Stimulated activated CD4-positive, alpha-beta T cell treated with anti-CD3 and anti-CD28 coated beads, Interleukin-15, amount 100 ng/mL, for 48 hours (primary cell): ENCODE measurements around the gene SERPINE2.

Source experiments
- DNase-seq, 2 donors: peaks; one replicate each; pipeline ENCODE4 v3.0.0-alpha.2; 2020; ENCODE audit warnings: low read depth in 2 of 2

Gene SERPINE2

GRCh38 chr2:224039080-224039769, at the start of gene SERPINE2:
Gene SERPINE2 (minus strand): TSS chr2:224039286. CDS start chr2:224001900, 37,386 bp downstream.
- DNase-seq, result peak in 1 of 2 donors; percentile 37

- no peak for DNase-seq
Measured at GRCh38 chr2:224086226-224086914, 47.3 kb upstream of the SERPINE2 start.

- no peak for DNase-seq
Measured at GRCh38 chr2:224085811-224086210, 46.7 kb upstream of the SERPINE2 start.

- no peak for DNase-seq
Measured at GRCh38 chr2:224085246-224085645, 46.2 kb upstream of the SERPINE2 start.

GRCh38 chr2:224084266-224084892, 45.3 kb upstream of the SERPINE2 start:
- no peak for DNase-seq

- no peak for DNase-seq
Measured at GRCh38 chr2:224083638-224084037, 44.6 kb upstream of the SERPINE2 start.

GRCh38 chr2:224078656-224079055, 39.6 kb upstream of the SERPINE2 start:
- DNase-seq, result no peak

- DNase-seq, result no peak
Measured at GRCh38 chr2:224077773-224078507, 38.9 kb upstream of the SERPINE2 start.

- no peak for DNase-seq
Measured at GRCh38 chr2:224075588-224075987, 36.5 kb upstream of the SERPINE2 start.

GRCh38 chr2:224073676-224074075, 34.6 kb upstream of the SERPINE2 start:
- no peak for DNase-seq

GRCh38 chr2:224072541-224073188, 33.6 kb upstream of the SERPINE2 start:
- DNase-seq, result no peak

GRCh38 chr2:224069172-224069571, 30.1 kb upstream of the SERPINE2 start:
- DNase-seq, result no peak

- DNase-seq, result no peak
Measured at GRCh38 chr2:224063298-224063648, 24.2 kb upstream of the SERPINE2 start.

GRCh38 chr2:224062481-224063297, 23.6 kb upstream of the SERPINE2 start:
- no peak for DNase-seq

- DNase-seq, result no peak
Measured at GRCh38 chr2:224060783-224061482, 21.8 kb upstream of the SERPINE2 start.

GRCh38 chr2:224059178-224059577, 20.1 kb upstream of the SERPINE2 start:
- no peak for DNase-seq

- no peak for DNase-seq
Measured at GRCh38 chr2:224058048-224058775, 19.1 kb upstream of the SERPINE2 start.

- DNase-seq, result no peak
Measured at GRCh38 chr2:224056889-224057288, 17.8 kb upstream of the SERPINE2 start.

- no peak for DNase-seq
Measured at GRCh38 chr2:224055101-224055500, 16.0 kb upstream of the SERPINE2 start.

GRCh38 chr2:224046752-224047151, 7.7 kb upstream of the SERPINE2 start:
- no peak for DNase-seq
